GM19395 (cell line): ENCODE measurements around the gene CCDC93.
A peak's percentile ranks its signal among the peaks of the same experiment; 100 is the strongest.
"Not testable (repeated sequence)": the region's sequence is repeated elsewhere in the genome, so short reads cannot be mapped to it uniquely, and the experiment has no call there.

Experiments
- ATAC-seq: cut with Tn5 transposase; IDR thresholded peaks from one replicate; pipeline ENCODE4 v1.9.1; 2021; ENCODE audit warnings: mild to moderate bottlenecking, moderate library complexity; ENCODE audit not compliant: unreplicated experiment

CCDC93 gene

GRCh38 chr2:118046634-118047210 lies 32.9 kb upstream of the CCDC93 start:
- no peak for ATAC-seq

- no peak for ATAC-seq
Measured at GRCh38 chr2:118045286-118045685, 31.4 kb upstream of the CCDC93 start.

GRCh38 chr2:118044854-118045253 lies 31.0 kb upstream of the CCDC93 start:
- ATAC-seq = no peak

GRCh38 chr2:118044103-118044716 lies 30.3 kb upstream of the CCDC93 start:
- ATAC-seq = no peak

- ATAC-seq = no peak
Measured at GRCh38 chr2:118040891-118041290, 27.0 kb upstream of the CCDC93 start.

- ATAC-seq = peak; percentile 96
Measured at GRCh38 chr2:118032169-118033013, 18.5 kb upstream of the CCDC93 start.

- no peak for ATAC-seq
Measured at GRCh38 chr2:118031566-118031965, 17.7 kb upstream of the CCDC93 start.

- no peak for ATAC-seq
Measured at GRCh38 chr2:118029025-118029424, 15.2 kb upstream of the CCDC93 start.

- ATAC-seq = no peak
Measured at GRCh38 chr2:118021356-118021755, 7.5 kb upstream of the CCDC93 start.

- ATAC-seq = no peak
Measured at GRCh38 chr2:118019821-118020220, 6.0 kb upstream of the CCDC93 start.

- no peak for ATAC-seq
Measured at GRCh38 chr2:118016911-118017310, 3.0 kb upstream of the CCDC93 start.

GRCh38 chr2:118015761-118016160 lies 1.9 kb upstream of the CCDC93 start:
- ATAC-seq = not testable (repeated sequence)

GRCh38 chr2:118014492-118014824 lies 588 bp upstream of the CCDC93 start:
- ATAC-seq = no peak

- ATAC-seq = peak; percentile 39
Measured at GRCh38 chr2:118013221-118013723, 598 bp downstream of the CCDC93 start.

- ATAC-seq = no peak
Measured at GRCh38 chr2:118012778-118013177, 1.1 kb downstream of the CCDC93 start.

- no peak for ATAC-seq
Measured at GRCh38 chr2:118010473-118010872, 3.4 kb downstream of the CCDC93 start.

GRCh38 chr2:118006861-118007260 lies 7.0 kb downstream of the CCDC93 start:
- ATAC-seq = no peak

GRCh38 chr2:118006326-118006725 lies 7.5 kb downstream of the CCDC93 start:
- ATAC-seq = no peak

GRCh38 chr2:118003396-118003824 lies 10.5 kb downstream of the CCDC93 start:
- ATAC-seq = peak; percentile 100

GRCh38 chr2:118000041-118000440 lies 13.8 kb downstream of the CCDC93 start:
- no peak for ATAC-seq

- no peak for ATAC-seq
Measured at GRCh38 chr2:117997872-117998454, 15.9 kb downstream of the CCDC93 start.

GRCh38 chr2:117996525-117996924 lies 17.3 kb downstream of the CCDC93 start:
- no peak for ATAC-seq
